ENCODE results near the gene TRIB2.
A peak's percentile ranks its signal among the peaks of the same experiment; 100 is the strongest.
"Not testable (repeated sequence)": the region's sequence is repeated elsewhere in the genome, so short reads cannot be mapped to it uniquely, and the experiment has no call there.

TRIB2 gene

GRCh38 chr2:12716282-12717190 is at the start of gene TRIB2:
TRIB2 (plus strand) TSS chr2:12716936; CDS start chr2:12718308, 1,372 bp downstream.
- DNase-seq (ENCODE audit: low read depth), result peak; percentile 83

- DNase-seq (ENCODE audit: low read depth), result no peak
Measured at GRCh38 chr2:12669036-12669435, 47.7 kb upstream of the TRIB2 start.

GRCh38 chr2:12672711-12673315 is 43.9 kb upstream of the TRIB2 start:
- DNase-seq (ENCODE audit: low read depth), result no peak

- DNase-seq (ENCODE audit: low read depth), result no peak
Measured at GRCh38 chr2:12674644-12675328, 42.0 kb upstream of the TRIB2 start.

GRCh38 chr2:12675352-12675795 is 41.4 kb upstream of the TRIB2 start:
- no peak for DNase-seq (ENCODE audit: low read depth)

- DNase-seq (ENCODE audit: low read depth), result no peak
Measured at GRCh38 chr2:12675801-12676200, 40.9 kb upstream of the TRIB2 start.

- DNase-seq (ENCODE audit: low read depth), result no peak
Measured at GRCh38 chr2:12676771-12677170, 40.0 kb upstream of the TRIB2 start.

- no peak for DNase-seq (ENCODE audit: low read depth)
Measured at GRCh38 chr2:12678186-12678585, 38.5 kb upstream of the TRIB2 start.

- DNase-seq (ENCODE audit: low read depth), result no peak
Measured at GRCh38 chr2:12679550-12680072, 37.1 kb upstream of the TRIB2 start.

- not testable (repeated sequence) for DNase-seq (ENCODE audit: low read depth)
Measured at GRCh38 chr2:12680115-12680514, 36.6 kb upstream of the TRIB2 start.

GRCh38 chr2:12682017-12682416 is 34.7 kb upstream of the TRIB2 start:
- no peak for DNase-seq (ENCODE audit: low read depth)

- DNase-seq (ENCODE audit: low read depth), result no peak
Measured at GRCh38 chr2:12683457-12684100, 33.2 kb upstream of the TRIB2 start.

- DNase-seq (ENCODE audit: low read depth), result no peak
Measured at GRCh38 chr2:12684471-12684936, 32.2 kb upstream of the TRIB2 start.

- DNase-seq (ENCODE audit: low read depth), result no peak
Measured at GRCh38 chr2:12685145-12685544, 31.6 kb upstream of the TRIB2 start.

- no peak for DNase-seq (ENCODE audit: low read depth)
Measured at GRCh38 chr2:12685956-12686355, 30.8 kb upstream of the TRIB2 start.

GRCh38 chr2:12686708-12687283 is 29.9 kb upstream of the TRIB2 start:
- DNase-seq (ENCODE audit: low read depth), result no peak

- DNase-seq (ENCODE audit: low read depth), result no peak
Measured at GRCh38 chr2:12688091-12688490, 28.6 kb upstream of the TRIB2 start.

GRCh38 chr2:12688893-12689292 is 27.8 kb upstream of the TRIB2 start:
- no peak for DNase-seq (ENCODE audit: low read depth)

- no peak for DNase-seq (ENCODE audit: low read depth)
Measured at GRCh38 chr2:12693509-12693908, 23.2 kb upstream of the TRIB2 start.

- DNase-seq (ENCODE audit: low read depth), result no peak
Measured at GRCh38 chr2:12694990-12695774, 21.6 kb upstream of the TRIB2 start.

- DNase-seq (ENCODE audit: low read depth), result no peak
Measured at GRCh38 chr2:12697617-12698016, 19.1 kb upstream of the TRIB2 start.
